ENCODE results near the gene FIGNL2. TPM values are rescaled to one million over a fixed set of nuclear protein-coding genes. Genes with fewer than 3 reads are reported as not detected.

Gene FIGNL2, protein sequence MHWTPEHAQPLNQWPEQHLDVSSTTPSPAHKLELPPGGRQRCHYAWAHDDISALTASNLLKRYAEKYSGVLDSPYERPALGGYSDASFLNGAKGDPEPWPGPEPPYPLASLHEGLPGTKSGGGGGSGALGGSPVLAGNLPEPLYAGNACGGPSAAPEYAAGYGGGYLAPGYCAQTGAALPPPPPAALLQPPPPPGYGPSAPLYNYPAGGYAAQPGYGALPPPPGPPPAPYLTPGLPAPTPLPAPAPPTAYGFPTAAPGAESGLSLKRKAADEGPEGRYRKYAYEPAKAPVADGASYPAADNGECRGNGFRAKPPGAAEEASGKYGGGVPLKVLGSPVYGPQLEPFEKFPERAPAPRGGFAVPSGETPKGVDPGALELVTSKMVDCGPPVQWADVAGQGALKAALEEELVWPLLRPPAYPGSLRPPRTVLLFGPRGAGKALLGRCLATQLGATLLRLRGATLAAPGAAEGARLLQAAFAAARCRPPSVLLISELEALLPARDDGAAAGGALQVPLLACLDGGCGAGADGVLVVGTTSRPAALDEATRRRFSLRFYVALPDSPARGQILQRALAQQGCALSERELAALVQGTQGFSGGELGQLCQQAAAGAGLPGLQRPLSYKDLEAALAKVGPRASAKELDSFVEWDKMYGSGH
- total RNA-seq, result 0.98 and 1.2 TPM in 2 replicates

DNA sequence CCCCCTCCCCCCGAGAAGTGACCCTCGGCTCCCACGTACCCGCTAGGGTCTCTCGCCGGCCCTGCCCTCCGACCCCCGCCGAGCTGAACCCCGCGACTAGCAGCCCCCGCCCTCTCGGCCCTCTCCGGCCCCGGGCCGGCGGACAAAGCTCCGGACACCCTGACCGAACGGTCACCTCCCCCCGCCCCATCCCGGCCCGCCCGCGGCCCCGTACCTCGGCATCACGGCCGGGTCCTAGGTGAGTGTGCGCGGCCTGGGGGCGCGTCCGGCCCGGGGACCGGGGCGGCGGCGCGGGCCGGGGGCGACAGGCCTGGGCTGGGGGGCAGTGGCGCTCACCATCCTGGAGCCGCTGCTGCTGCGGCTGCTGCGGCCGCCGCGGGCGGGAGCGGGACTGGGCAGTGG is at the start of gene FIGNL2:
Gene FIGNL2 (minus strand): TSS at position 393 of the 402 bp plus-strand sequence. CDS start 26,305 bp downstream, outside the sequence.

GRCh38 chr12:51887476-51888315 is 39.2 kb upstream of the FIGNL2 start, which contains the start of gene ANKRD33:
Gene ANKRD33, plus strand, starts transcription at chr12:51888103. Its CDS starts 84 bp downstream, at chr12:51888187.

Other genes starting within 250 kb of the FIGNL2 start
- gene ANKRD33, start 39.4 kb upstream of the FIGNL2 start, total RNA-seq, result 0.29 and 0.33 TPM in 2 replicates
- 417 and 629 TPM in 2 replicates for gene ACVRL1, start 58.8 kb upstream of the FIGNL2 start, total RNA-seq
- gene ACVR1B, start 103.0 kb upstream of the FIGNL2 start, total RNA-seq, result 12.4 and 18.3 TPM in 2 replicates
- gene TAMALIN, start 158.2 kb upstream of the FIGNL2 start, total RNA-seq, result 39.4 and 58.5 TPM in 2 replicates
- gene NR4A1, start 202.7 kb upstream of the FIGNL2 start, total RNA-seq, result 0.38 and 0.98 TPM in 2 replicates
- 41.7 and 45.7 TPM in 2 replicates for gene ATG101, start 221.3 kb upstream of the FIGNL2 start, total RNA-seq
- gene SMIM41, start 231.0 kb upstream of the FIGNL2 start, total RNA-seq, result 0.19 TPM in 1 of 2 replicates, not detected in the other